GOT3 (cell line): ENCODE measurements around the gene CCDC83.
"Not testable (repeated sequence)": the region's sequence is repeated elsewhere in the genome, so short reads cannot be mapped to it uniquely, and the experiment has no call there.

Experiments
- DNase-seq: peaks from one replicate; lab custom pipeline; 2025; ENCODE audit warnings: mixed read lengths; lab: John Stamatoyannopoulos, UW

The CCDC83 gene

DNA sequence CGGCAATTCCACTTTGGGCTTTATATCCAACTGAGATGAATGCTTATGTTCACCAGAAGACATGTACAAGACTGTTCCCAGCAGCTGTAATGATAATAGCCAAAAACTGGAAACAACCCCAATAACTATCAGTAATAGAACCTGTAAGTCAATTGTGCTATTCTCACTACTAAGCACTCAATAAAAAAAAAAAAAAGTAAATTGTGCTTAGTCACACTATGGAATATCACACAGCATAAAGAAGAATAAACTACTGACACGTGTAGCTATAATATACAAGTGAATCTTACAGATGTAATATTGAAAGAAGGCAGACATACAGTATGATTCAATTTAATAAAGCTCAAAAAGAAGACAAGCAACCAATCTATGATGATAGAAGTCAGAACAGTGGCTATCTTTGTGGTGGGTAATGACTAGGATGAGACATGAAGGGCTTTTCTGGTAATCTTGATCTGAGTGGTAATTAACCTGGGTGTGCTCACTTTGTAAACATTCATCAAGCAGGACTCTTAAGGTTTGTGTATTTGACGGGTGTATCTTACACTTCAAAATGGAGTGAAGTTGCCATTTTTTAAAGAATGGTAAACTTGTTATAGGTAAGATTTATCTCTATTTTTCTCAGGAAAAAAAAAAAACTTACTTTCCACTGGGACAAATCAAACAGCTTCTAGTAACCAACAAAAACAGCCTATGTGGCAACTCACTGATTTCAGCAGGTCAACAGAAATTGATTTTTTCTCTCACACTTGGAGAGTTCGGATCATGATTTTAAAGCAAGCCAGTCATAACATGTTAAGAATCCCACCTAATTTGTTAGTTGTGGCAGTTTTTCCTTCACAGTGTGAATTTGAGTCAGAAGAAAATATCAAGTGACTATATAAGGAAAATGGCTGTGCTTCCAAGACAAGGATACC is 84.2 kb downstream of the CCDC83 start:
- no peak for DNase-seq

DNA sequence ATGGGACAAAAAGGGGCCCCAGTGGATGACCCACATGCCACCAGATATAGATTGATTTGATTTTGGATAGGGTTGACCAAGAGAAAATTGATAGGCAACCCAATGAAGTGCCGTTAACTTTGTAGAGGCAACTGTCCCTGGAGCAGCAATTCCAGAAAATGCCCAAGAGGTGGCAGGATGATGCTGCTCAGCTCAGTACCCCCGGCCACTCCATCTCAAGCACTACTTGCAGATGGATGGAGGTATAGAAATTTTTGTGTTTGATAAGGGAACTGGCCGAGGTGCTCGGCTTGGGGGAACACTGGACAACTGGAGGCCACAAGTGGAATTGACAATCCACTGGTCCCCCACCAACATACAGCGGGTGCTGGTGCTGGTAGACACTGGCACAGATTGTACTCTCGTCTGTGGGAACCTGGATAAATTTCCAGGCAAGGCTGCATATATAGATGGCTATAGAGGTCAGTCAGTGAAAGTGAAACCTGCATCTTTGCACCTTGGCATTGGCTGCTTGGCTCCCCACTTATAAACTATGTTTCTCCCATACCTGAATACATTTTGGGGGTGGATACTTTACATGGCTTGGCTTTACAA is 86.3 kb downstream of the CCDC83 start:
- DNase-seq = no peak

DNA sequence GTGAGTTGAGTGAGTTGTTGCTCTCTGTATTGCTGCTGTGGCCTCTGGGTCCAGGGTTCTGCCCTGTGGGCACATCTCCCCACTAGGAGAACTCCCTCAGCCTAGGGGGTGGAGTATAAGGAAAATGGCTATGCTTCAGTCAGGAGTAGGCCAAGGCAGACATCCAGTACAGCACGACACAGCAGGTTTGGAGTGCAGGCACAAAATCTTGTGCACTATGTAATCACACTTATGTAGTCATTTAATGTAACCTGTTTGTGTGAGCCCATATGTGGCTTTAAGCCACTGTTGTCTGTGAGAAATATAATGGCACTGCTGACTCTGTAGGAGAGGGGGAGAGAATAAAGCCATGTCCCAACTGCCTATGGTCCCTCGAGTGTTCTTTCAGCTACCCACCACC is 90.1 kb downstream of the CCDC83 start:
- no peak for DNase-seq

DNA sequence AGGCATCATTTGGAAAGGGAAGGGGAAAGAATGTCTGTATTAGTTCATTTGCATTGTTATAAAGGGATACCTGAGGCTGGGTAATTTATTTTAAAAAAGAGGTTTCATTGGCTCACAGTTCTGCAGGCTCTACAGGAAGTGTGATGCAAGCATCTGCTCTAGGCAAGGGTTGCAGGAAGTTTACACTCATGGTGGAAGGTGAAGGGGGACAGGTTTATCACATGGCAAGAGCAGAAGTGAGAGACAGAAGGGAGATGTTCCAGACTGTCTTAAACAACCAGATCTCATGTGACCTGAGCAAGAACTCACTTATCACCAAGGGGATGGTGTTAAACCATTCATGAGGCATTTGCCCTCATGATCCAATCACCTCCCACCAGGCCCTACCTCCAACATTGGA is 90.6 kb downstream of the CCDC83 start:
- no peak for DNase-seq

DNA sequence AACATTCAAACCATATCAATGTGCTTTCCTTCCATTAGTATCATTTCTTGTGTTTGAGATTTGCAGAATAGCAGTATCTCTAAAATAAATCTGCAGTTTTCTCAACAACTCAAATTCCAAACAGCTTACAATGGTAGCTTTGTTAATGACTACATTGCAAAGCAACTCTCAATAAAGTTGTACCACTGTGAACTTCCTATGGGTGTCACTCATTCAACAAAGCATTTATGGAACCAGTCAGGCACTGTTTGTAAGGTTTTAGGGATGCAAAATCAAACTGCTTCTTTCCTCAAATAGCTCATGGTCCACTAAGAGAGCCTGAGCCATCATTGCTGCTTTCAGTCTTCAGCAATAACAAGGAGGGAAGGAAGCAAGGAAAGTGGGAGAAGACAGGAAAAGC is 91.0 kb downstream of the CCDC83 start:
- no peak for DNase-seq

DNA sequence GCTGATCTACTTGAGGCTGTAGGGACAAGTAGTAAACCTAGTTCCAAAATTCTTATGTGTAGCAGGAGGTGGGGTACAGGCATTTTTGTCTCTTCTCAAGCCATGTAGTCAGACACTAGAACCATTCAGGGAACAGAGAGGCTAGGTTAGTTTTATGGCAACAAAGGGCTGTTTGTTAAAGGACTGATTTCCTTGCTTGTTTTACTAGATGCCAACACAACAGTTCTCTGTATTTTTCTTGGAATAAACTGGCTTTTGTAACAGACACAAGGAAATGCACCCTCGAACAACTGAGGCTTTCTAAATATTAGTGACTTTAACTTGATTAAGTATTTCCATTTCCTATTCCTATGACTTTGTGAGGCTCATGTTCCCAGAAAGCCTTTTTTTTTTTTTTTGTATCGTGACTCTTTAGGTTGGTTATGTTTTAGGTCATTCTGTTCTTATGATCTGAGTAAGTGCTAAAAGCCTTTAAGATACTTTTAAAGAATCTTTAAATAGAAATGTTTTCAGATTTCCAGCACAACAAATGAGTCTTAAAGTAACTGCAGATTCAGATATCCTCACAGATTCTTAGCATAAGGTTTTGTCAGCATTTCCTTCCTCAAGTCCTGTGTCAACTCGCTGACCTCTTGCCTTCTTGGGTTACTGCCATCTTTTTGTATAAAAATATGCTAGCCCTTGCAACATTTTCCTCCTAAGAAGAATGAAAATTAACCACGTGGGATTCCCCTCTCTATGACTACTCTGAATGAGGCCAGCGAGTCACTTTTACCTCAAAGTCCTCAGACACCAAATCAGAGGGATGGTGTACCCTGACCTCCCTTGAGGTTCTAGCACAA is 92.5 kb downstream of the CCDC83 start:
- DNase-seq = no peak

DNA sequence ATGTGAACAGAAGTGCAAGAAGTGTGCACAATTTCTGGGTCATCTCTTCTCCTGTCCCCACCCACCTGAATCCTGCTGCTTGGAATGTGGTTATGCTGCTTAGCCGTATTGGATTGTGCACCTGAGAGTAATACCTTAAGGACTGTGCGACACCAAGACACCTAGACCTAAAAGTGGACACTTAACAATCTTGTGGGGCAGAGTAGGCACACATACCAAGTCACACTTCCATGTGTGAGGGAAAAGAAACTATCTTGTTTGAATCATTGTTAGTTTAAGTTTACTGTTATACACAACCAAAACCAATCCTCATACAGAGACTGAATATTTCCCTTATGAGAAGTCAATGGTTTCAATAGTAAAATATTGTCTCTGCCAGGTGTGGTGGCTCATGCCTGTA is 93.7 kb downstream of the CCDC83 start:
- DNase-seq = no peak

DNA sequence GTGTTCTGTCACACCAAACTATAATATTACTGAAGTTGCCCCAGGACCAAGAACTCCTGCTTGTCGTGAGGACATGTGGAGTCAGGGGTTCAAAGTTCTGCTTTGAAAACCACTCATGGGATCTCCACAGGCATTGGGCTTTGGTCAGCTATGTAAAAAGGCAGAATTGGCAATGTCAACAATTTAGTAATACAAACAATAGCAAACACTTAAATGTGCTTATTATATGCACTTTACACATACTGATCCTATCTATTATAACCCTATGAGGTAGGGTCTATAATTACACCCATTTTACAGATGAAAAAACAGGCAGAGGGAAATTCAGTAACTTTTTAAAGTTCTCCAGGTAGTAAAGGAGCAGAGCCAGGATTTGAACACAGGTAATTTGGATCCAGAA is 94.6 kb downstream of the CCDC83 start:
- DNase-seq = no peak

DNA sequence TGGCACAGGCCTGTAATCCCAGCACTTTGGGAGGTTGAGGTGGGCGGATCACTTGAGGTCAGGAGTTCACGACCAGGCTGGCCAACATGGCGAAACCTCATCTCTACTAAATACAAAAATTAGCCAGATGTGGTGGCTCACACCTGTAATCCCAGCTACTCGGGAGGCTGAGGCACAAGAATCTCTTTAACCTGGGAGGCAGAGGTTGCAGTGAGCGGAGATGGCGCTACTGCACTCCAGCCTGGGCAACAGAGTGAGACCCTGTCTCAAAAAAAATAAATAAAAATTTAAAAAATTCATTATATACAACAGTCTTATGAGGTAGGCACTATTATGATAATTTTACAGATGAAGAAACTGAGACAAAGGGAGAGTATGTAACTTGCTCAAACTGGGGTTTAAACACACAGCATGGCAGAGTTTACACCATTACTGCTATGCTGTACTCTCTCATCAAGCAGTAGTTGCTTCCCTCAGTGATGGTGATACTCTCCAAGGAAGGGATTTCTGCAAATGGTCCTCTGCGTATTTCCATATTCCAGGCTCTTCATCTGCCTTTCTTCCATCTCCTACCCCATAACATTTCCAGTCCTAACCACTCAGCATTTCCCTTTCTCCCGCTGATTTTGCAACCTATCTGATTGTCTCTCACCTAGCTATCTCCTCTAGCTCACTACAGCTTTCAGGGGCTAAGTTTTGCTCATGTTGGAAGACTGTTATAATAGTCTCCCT is 95.3 kb downstream of the CCDC83 start:
- DNase-seq = no peak

DNA sequence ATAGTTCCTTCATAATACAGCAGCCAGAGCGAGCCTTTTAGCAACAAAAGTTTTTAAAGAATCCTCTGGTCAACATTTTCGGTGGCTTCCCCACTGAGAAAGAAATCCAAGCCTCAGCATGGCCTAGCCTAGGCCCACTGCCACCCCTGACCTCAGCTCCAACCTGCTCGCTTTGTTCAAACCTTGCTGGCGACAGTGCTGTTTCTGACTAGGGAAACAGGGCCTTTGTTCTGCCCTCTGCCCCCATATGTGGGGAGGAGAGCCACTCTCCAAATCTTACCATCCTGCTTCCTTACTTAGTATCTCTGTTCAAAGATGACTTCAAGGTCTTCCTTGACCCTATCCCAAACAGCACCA is 95.8 kb downstream of the CCDC83 start:
- no peak for DNase-seq

DNA sequence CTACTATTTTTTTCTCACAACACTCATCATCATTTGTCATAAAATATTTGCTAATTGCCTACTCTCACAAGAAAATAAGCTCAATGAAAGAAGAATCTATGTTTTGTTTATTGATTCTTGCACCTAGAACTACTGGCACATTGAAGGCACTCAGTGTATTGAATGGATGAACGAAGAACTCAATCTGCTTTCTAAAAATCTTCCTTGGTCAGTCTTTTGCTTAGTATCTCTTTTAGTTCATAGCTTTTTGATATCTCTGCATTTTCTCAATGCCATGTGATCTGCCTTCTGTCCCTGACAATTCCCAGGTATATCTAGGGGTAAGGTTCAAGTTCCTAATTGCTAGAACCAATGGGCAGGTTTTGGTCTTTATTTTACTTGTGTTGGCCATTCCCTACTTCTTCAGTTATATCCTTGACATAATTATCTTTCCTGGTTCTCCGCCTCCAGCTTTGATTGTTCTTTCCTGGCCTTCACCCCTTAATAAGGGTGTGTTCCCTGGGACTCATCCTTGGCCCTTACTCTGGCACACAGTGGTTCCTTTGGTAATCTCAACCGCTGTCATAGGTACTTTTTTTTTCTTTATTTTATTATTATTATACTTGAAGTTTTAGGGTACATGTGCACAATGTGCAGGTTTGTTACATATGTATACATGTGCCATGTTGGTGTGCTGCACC is 96.4 kb downstream of the CCDC83 start:
- DNase-seq = no peak

DNA sequence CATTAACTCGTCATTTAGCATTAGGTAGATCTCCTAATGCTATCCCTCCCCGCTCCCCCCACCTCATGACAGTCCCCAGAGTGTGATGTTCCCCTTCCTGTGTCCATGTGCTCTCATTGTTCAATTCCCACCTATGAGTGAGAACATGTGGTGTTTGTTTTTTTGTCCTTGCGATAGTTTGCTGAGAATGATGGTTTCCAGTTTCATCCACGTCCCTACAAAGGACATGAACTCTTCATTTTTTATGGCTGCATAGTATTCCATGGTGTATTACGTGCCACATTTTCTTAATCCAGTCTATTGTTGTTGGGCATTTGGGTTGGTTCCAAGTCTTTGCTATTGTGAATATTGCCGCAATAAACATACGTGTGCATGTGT is 96.9 kb downstream of the CCDC83 start:
- DNase-seq = not testable (repeated sequence)

DNA sequence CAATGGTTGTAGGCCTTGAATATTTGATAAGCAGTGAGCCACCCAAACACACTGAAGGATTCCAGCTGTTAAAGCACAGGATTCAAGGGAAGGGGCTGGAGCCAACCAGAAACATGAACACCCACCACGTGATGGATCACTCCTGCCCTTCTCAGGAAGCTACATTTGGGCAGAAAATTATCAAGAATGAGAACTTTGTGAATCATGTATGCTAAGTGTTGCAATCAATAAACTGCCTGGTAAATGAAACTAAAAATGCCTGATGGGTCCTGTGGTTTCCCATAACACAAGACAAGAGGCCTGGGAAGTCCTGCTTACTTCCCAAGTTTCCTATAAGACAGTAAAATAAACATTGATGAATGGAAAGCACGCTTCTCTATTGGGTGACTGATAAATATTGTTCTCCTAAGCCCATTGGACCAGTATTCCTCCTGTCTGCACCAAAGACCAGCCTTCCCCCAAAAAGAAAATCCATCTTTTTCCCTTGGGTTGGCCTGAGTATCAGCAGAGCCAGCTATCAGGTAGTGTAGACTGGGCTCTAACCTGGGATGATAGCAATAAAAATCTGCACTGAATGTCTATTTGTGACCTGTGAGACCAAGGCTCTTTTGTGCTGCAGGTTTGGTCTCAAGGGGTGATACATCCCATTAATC is 98.4 kb downstream of the CCDC83 start:
- no peak for DNase-seq

DNA sequence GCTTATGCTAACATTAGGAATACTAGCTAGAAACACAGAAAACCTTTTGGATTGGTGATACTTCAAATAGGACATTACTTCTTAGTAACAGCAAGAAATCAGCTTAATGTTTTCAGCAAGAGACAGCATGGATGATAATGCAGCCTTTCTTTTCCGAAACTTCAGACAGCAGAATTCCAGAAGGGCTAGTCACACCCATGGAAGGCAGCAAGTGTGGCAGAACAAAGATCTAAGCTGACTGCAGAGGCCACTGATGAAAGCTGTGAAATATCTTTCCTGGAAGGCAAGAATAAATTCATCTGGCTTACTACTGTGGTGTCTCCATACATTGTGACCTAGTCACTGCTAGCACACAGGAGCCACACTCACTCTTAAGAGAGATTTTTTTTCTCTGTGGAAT is 100.3 kb downstream of the CCDC83 start:
- no peak for DNase-seq

DNA sequence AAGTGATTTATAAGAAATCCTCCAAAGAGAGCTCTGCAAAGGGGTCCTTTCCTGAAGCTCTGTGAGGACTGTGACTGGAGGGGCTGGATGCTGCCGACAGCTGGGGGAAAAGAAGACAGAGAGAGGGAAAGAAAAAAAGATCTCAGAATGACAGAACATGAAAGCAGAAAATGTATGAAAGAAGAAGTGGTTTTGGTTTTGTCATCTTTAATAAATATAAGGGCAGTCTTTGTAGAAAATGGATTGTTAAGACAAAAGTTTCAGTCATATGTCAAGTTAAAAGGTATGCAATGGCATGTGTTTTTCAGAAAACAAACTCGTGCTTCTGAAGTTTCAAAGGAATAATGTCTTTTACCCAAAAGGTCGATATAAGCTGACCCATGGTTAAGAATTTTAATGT is 105.5 kb downstream of the CCDC83 start:
- no peak for DNase-seq

DNA sequence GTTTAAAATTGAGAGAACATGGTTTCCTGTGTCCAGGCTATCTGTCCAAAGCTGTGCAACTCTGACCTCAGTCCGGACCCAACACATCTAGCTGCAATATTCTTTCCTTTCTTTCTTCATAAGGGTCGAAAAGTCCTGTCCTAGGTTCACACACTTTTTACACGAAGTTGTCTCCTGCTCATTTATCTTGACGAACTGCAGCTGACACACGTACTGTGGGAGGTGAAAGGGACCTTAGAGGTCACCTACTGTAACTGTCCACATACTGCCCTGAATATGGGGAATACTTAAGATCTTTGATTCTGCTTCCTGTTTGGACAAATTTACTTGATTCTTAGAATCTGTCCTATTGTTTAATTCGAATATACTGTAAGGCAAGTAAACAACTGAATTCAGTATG is 105.9 kb downstream of the CCDC83 start:
- DNase-seq = no peak

DNA sequence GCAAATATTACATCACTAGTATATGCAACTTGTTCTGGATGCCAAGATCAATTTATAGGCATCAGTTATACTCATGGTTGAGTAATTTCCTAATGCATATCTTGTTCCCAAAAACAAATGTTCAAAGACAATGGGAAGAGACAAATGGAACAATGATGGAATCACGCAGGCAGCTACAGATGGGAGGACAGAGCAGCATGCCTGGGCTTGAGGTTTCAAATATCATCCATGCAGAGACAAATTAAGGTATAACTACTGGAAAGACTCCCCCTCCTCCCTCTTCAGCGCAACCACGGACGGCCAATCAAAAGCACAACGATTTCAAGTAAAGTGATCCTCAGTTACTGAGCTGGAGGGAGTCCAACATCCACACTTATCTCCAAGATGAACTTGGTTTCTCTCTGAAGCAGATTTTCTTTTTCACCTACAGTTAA is 106.8 kb downstream of the CCDC83 start:
- DNase-seq = no peak

DNA sequence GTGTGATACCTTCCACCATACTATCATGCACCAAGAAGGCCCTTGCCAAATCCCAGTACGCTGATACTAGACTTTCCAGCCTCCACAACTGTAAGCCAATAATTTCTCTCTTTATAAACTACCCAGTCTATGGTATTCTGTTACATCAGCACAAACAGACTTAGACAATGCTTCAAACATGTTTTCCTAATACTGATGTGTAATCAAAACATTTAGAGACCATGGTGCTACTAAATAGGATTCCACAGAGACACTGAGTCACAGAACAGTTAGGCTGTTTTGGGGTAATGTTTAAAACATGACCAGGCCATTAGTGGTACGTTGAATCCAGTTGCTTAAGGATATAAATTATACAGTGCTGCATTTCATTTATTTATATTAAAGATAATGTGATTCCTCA is 110.0 kb downstream of the CCDC83 start:
- no peak for DNase-seq

DNA sequence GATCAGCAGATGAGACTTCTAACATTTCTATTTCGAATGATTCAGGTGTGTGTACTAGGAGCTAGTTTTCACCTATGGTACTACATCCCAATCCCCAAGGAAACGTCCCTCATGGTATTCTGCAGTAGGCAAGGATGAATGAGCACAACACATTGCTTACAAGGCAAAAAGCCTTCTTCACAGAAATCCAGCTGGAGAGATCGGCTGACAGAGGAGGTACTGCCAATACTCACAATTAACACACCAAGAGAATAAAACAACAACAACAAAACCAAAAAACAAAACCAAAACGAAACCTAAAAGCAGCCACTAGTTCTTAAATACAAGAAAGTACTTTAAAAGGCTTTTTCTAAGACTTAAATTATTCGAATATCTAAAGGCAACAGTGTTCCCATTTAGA is 112.3 kb downstream of the CCDC83 start:
- DNase-seq = no peak
